GM21717 (cell line): ENCODE measurements around the gene KPNB1.

Experiments
- ATAC-seq: cut with Tn5 transposase; IDR thresholded peaks from one replicate; pipeline ENCODE4 v1.9.1; 2021; ENCODE audit warnings: mild to moderate bottlenecking, moderate library complexity; ENCODE audit not compliant: unreplicated experiment

The KPNB1 gene

DNA sequence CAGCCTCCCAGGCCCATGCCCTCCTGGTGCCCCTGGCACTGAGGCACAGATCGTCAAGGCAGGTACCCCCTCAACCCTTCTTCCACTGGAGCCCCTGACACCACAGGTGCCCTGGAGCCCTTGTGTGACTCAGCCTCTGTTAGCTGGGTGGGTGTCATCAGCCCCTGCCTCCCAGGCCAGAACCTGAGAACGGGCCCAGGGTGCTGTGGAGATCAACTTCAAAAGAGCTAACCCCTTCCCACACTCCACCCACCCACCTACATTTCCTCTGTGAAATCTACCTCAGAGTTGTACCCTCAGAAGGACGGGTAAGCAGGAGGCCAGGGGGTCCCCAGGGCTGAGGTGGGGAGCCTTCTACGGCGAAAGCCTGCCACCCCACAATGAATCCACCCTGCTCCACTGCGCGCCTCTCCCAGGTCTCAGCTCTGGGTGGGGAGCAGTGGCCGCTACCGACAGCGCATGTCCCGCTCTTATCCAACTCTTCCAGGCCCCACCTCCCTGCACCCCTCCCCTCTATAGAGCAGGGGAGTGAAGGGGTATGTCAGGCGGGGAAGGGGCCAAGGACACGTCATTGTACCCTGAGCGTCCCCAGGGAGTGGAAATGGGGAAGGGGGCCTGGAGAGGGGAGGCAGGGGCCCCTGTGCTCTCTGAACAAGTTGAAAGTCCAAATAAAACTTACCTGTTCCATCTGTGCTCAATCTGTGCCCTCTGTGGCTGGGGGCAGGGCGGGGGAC lies 61.8 kb downstream of the KPNB1 start:
- no peak for ATAC-seq

DNA sequence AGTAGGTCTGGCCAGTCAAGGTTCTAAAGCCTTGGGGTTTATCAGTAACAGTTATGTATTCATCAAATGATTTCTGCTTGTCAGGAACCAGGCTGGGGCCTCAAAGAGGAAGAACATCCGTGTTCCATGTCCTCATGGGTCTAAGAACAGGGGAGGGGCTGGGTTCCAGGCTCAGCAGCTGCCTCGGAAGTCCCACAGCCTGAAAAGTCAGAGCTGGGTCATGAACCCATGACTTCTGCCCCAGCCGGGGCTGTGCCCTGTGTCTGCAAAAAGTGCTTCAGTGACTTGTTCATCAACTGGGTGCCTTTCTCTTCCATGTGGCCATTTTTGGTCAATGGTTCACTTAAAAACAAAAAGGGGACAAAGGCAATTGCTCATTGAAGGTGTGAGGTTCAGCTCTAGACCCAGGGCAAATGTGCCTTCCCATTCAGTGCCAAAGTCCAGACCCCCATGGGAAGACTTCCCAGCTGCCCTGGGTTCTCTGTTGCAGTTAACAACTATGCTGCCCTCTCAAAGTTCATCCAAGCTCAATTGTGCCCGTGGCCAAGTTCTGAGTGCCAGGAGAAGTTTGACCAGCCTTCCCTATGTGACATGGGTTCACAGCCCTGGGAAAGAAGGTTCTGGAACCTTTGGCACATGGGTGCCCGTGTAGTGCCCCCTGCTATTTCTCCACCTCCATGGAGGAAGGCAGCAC lies 62.8 kb downstream of the KPNB1 start:
- no peak for ATAC-seq

DNA sequence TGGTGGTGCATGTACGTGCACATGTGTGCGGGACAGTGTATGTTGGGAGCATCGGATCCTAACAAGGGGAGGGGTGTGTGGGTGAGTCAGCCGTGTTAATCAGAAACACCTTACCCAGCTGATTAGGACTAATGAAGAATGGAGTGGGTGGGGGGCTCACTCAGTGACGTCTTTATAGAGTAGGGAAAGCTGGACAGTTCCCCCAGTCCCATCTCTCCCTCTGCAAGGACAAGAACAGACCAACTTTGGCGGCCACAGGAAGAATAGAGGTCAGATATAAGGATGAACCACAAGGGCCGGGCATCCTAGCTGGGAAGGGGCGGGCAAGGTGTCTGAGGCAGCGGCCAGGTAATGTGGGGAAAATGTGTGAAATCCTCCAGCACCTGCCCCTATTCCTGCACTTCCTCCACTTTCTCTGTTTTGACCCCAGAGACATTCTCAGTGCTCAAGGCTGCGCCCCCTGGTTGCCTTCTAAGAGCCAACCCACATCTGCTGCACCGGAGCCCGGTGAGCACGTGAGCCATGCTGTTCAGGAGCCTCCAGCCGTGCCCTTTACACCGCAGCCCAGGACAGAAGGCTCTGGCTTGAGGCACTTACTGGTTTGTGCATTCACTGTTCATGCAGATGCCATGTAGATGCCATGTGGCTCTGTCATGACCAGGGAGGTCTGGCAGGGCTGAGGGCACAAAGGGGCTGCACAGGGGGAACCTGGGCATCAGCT lies 64.4 kb downstream of the KPNB1 start:
- ATAC-seq: no peak

DNA sequence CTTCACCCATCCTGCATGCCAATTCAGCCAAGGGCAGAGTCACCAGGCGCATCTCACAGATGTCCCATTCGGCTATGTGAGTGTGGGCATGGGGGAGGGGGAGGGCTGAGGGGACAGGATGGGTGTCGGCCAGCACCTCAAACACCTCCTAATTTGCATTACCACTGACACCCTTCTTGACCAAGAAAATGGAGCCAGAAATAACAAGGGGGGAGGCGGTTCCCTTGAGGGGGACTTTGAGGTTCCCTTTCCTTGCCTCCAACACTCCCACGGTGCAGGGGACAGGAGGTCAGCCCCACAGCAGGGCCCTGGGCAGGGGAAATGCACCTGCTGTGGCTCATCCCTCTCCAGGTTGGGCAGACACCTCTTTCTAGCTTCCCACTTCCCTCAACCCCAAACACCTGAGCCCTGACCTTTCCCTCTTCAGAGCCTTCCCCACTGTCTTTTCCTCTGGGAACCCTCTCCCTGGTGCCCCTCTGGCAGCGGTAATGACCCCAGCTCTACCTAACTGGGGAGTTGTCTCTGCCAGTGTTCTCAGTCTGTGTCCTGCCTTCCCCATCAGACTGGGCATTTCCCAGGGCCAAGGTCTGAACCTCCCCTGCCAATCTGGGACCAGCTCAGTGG lies 65.2 kb downstream of the KPNB1 start:
- no peak for ATAC-seq

DNA sequence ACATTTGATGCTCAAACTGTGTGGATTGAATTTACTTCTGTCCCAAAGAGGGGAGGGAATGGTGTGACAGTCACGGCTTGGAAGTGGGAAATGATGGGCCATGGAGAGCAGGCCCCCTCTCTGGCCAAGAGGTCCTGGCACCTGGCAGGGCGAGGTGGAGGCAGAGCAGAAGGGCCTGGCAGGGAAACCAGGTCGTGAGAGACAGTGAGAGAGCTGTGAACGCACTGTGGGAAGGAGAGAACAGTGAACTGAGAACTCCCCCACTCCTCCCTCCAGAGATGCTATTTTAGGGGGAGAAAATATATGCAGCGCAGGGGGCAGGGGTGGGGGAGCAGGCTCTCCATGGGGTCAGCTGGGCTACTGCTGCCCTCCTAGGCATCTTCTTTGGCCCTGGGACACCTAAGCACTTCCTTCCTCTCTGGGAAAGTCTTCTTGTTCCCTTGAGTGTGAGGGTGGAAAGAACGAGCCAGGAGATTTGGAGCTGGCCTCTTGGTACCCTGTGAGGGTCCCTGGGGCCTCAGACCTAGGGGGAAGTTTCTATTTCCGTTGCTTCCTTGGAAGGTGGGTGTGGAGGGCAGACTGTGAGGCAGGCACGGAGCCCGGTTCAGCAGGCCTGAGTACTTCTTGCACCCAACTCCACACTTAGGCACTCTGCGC lies 66.1 kb downstream of the KPNB1 start:
- no peak for ATAC-seq

DNA sequence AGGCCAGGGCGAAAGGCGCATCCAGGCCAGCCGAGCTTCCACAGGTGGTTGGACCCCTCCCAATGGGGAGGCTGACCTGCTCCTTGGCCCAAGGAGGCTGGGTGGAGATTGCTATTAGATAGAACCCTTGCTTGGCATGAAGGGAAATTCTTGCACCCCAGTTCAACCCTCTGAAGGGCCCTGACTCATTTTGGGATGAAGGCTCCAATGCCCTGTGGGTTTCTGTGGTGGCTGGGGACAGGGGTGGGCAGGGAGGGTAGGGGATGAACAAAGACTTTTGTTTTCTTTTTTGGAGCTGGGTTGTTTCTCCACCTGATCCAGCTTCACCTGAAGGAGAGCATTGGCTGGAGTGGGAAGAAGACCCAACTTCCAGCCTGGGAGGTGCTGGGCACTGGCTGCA lies 66.7 kb downstream of the KPNB1 start:
- no peak for ATAC-seq

DNA sequence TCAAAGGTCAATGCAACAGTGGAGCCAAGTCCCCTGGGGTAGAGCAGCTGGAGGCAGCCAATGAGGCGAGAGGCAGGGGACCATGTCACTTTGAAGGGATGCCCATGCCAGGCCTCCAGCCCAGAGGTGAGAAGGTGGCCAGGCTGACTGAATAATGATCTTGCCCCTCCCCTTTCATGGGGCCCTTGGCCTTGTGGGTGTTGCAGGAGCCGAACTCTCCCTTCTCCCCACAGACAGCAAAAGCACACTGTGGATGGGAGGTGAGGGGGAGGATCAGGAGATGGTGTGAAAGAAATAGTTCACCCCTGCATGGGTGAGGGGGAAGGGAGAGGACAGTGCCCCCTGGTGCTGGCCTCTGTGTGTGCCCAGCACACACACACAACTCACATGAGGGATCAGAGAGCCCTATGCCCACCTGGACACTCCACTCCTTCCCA lies 67.6 kb downstream of the KPNB1 start:
- ATAC-seq: no peak

DNA sequence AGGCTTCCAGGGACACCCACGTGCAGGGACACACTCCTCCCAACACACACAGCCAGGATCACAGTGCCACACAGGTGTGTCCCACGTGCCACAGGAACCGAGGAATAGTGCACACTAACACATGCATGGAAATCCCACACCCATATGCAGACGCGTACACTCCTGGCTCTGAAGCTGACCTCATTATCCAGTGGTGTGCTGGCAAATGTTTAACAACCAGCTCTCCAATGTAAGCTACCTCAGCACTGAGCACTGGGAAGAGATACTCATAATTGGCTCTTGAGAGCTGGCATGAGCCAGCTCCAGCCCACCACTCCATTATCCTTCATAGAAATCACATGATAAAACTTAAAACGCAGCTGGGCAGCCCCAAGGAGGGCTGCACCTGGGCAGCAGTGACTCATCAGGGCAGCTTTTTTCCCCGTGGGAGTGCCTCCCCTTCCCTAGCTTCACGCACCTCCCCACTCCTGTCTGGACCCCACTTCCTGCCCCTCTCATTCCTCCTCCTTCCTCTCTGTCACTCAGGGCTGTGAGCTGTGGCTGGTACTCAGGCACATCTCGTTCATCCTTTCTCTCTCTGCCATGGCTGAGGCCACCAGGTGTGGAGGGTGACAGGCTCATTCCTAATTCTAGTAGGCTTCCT lies 68.4 kb downstream of the KPNB1 start:
- no peak for ATAC-seq

DNA sequence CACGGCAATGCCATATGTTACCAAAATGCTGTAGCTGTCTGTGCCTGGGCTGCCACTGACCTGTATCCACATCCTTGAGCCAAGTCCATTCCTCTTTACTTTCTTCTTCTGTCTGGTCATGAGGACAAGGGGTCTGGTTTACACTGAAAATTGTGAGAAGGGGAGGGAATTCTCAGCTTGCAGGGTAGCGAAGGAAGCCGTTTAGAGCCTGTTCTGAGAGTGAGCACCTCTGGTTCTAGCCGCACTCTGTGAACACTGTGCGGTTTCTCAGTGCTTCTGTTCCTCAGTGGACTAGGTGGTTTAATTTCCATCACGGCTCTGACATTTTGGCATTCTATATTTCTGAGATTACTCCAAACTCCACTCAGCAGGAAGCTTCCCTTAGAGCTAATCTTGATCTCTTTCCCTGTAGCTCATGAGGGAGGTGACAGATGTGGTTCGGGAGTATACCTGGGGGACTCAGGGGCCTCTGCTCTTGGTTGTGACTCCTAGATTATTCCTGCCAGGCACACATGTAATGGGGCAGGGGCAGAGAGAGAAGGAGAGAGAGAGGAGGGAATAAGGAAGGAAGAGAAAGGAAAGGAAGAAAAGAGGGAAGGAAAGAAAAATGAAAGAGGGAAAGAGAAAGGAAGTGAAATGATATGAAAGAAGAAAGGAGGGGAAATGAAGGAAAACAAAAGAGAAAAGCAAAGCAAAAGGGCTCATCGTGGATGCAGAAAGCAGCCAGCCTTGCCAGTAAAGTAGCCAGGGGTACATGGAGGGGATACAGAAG lies 69.1 kb downstream of the KPNB1 start:
- no peak for ATAC-seq

DNA sequence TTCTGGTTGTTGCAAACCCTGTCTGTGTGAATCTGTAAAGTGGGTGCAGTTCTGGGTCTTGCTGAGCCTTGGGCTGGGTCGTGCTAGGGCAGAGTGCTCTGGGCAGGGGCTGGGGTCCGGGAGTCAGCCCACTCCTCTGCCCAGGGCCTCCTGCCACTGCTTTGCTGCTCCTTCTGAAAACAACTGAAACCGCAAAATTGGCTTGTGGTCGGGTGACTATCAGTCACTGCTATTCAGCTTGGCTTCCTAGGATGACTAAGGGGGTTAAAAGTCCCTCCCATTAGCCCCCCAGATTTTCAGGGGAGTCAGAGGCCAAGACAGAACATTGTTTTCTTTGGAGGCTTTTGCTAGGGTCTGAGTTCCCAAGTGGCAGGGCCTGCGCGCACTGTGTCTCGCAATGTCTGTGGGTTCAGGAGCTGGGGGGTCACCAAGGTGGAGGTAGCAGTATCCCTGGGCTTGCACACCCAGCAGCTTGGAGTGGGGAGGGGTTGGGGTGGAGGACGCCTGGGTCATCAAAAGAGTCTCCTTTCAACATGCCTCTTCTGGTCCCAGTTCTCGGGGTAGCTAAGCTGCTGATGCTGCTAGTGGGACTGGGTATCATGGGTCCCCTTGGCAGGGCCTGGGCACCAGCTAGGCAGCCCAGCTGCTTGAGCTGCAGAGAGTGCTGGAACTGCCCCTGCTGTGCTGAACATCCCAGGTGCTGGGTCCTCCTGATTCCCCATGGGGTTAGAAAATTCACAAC lies 69.9 kb downstream of the KPNB1 start:
- no peak for ATAC-seq

DNA sequence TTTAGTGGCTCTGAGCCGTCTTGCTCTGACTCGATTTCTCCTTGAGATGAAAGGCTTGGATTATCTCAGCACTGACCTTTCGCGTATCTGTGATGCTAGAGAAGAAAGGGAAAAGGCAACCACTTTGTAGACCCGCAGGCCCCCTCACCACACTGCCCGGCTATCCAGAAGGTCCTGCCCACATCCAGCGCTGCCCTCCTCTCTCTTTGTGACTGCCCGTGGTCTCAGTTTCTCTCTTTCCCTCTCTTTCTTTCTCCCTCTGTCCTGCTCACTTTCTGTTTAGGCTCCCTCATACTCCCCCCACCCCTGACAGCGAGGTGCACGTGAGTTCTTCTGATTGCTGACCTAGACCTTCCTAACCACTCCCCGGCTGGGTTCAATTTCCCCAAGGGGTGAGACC lies 70.5 kb downstream of the KPNB1 start:
- no peak for ATAC-seq

DNA sequence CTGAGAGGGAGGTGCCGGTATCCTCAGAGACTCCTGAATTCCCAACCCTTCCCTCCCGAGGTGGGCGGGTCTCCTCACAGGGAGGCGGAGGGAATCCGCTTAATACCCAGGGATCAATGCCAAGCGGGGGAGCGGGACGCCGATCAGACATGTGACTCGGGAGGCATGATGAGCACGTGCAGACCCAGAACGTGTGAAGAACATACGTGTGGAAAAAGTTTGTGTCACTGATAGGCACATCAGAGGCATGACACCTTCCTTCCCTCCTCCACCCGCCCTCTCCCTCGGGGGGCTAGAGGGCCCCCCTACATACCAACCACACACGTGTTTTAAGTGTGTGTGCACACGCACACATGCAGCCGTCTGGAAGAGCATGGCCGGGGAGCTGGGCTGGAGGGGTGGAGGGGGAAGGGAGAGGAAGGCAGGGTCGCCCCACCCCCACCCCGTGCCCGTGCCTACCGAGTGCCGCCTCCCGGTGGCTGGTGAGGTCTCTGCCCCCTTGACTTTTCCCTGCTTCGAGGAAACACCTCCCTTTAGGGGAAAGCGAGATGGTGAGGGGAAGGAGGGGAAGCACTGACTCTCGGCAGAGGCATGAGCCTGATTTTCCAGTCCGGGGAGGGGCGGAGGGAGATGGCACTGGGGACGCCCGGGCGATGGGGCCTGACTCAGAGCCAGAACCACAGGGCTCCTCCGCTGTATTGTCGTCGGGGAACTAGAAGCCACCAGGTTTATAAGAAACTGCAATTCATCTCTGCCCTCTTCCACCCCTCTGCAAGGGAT lies 71.2 kb downstream of the KPNB1 start:
- ATAC-seq: peak; percentile 37

DNA sequence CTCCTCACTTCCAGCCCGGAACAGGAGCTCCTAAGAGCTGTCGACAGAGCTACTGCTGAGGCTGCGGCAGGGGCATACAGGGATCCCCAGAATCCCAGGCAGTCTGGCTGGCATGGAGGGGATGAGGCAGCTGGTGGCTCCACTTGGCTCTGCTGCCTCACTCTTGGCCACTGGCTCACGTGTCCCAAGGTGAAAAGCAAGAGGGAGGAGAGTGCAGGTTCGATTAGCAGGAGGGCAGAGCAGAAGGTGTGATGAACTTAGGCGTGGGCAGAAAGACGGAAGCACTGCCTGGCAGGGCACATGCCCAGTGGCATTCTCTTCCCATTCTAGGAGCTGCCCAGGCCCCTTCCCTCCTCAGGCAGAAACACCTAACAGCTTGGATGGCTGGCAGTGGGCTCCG lies 72.0 kb downstream of the KPNB1 start:
- no peak for ATAC-seq

DNA sequence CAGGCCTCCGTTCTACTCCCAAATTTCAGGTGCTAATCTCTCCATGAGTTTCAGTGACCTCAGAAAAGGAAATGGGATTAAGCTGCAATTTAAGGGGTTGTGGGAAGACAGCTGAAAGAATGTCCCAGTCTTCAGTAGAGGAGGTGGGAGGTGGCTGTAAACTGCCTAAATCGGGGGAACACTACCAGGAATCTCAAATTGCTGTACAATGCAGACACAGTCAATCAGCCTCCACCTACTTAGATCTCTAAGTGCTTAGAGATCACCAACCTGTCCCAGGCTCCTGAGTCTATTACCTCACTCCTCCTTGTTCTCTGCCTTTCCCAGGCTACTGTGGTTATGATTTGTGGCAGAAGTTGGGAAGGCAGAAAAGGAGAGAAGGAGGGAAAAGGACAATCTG lies 75.0 kb downstream of the KPNB1 start:
- ATAC-seq: no peak

DNA sequence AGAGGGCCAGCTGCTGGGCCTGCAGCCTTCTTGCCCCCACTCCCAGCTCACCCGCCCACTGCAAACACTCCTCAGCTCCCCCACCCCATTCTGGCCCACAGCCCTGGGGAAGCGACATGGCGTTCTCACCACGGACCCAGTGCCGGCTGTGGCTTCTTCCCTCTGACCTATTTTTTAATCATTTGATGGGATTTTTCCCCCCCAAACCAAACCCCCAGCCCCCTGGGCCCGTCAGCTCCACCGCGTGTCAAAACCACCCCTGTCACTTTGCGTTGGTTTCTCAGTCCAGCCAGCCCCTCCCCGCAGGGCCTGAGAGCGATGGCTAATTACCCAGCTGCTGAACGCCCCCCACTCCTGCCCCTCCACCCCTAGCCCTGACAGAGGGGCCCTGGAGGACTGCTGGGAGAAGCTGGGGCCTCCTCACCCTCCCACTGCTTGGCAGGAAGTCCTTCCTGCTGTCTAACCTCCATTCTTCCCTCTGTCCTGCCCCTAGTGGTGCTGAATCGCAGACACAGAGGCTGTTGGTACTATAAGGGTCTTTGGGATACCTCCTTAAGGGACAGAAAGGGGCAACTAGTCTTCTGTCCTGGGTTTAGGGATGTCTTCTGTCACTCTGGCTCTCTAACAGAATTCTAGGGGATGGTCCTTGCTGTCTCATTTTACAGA lies 75.9 kb downstream of the KPNB1 start:
- ATAC-seq: no peak

DNA sequence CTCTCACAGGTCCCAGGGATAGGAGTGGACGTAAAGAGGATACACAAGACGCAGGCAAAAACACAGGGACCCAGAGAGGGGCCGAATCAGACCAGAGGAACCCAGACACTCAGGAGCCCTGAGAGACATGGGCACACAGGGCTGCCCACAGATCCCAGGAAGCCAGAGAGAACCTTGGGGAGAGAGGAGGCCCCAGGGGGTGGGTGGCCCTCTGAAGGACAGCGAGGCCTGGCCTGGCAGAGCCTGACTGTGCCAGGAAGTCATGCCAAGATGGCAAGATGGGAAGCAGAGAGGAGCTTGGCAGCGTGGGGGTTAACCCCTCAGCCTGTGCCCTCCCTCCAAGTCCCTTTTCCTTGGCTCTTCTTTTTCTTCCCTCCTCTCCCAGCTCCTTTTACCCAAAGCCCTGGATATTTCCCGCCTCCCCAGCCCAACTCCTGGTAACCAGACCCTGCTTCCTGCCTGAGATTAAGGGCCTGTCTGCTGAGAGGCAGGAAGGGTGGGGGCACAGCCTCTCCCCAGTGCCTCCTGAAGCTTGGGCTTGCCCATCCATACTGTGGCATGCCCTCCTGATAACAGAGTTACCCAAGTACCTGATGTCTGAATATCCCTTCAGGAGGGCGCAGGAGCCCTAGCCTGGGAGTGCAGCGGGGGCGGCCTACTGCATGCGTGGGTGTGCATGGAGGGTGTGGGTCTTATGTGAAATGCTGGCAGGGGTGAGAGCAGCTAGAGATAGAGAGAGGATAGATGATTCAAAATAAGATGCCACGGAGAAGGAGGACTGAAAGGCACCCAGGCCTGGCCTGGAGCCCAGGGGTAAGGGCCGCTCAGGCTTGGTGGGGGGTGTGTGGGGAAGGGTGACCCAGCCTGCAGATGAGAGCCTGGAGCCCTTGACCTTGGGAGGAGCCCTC lies 77.3 kb downstream of the KPNB1 start:
- no peak for ATAC-seq

DNA sequence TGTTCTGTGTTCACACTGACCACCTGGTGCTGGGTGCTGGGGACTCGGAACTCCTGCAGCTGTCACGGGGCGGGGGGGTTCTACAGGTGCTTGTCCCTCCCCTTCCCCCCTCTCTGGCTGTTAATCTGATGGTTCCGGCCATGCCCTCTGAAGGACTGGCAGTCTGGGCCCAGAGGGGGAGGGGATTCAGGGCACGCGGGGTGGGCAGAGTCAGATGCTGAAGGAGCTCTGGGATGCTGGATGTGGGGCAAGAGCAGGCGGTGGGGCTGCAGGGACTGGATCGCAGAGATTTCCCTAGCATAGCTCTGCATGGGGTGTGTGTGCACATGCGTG lies 78.0 kb downstream of the KPNB1 start:
- no peak for ATAC-seq
